Measurements from ENCODE around the gene CCT7.

The CCT7 gene

DNA sequence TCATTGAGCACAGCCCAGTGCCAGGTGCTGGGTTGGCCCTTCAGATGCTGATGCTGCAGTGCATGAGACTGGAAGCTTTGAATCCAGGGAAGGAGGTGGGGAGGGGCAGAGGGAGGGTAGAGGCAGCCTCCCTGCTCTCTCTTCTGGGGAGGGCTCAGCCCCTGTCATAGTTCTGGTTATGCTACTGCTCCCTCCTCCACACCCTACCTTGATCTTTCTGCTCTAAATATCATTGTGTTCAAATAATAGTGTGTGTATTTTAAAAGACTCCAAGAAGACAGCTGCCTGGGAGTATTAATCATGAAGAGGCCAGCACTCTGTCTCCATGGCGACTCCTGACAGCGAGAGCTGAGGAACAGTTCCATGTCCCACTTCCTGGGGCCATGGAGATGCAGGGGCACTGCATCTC lies 63.0 kb downstream of the CCT7 start:
- DNase-seq = no peak

DNA sequence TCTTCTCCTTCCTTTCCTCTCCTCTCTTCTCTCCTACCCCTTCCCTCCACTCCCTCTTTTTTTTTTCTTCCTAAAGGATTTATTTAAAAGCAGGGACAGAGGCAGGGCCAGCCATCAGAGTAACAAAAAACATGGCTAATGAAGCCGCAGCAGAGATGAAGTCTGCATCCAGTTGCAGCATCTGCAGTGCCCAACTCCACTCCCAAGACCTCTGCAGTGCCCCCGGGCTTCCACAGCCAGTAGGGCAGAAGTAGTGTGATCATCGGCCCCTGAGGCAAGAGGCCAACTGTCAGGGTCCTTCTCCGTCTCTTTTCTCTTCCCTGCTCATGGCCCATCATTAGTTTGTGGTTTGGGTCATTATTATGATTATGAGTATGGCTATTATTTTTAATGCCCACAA lies 63.5 kb downstream of the CCT7 start:
- no peak for DNase-seq

DNA sequence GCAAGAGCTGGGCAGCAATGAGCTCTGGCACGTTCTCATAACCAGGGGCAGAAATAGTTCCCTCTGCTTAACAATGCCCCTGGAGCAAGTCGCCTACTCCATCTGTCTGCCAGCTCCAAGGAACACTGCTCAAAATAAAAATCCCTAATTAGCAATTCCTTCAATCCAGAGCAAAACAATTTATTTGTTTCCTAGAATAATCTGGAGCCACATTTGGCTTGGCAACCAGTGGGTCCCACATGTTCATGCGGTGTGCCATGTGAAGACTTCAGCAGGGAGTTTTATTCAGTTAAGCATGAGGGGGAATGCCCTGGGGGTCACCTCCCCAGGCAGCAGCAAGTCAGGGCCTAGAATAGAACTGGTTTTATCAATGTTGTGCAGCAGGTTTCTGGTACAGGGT lies 66.8 kb downstream of the CCT7 start:
- DNase-seq = no peak

DNA sequence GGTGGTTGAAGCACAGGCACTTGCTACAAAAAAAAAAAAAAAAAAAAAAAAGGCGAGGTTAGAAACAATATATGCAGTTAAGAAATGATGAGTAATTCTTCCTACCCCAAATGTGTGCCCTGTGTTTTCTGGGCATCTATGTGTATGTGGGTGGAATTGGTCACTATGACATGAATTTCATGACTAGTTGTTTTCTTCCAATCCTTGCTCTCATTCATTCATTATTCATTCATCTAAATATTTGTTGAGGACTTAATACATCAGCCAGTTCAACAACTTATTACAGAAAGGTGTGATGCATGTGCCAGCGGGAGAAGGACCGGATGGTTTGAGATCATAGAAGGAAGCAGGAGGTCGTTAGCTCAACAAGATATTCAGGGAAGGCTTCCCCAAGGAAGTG lies 67.5 kb downstream of the CCT7 start:
- DNase-seq = no peak

Measured in T-helper 2 cell (primary cell).